ENCODE measurements around the gene P2RY4. TPM values are rescaled to one million over a fixed set of nuclear protein-coding genes. Genes with fewer than 3 reads are reported as not detected.

P2RY4 gene
- total and polyA plus RNA-seq, 2 of the 8 experiments (the other 6 are each of a cell fraction or from before 2014, with no cell fraction given), result 0.38 TPM; not detected in 1

DNA sequence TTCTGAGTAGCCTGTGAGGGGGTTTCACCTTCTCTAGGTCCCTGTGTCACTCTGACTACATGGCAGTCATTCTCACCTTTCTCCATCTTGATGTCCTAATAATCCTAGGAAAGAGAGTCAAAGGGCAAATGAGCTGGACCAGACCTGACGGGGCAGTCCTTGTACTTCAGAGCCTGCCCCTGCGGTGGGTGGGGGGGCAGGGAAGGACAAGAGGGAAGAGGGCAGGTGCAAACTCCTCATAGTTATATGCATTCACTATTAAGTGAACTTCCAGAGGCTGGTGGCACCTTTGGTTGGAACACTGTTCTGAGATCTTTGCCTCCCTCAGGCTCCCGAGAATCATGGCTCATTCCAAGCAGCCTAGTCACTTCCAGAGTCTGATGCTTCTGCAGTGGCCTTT lies 25.6 kb downstream of the P2RY4 start, which contains the start of gene AWAT1:
TSS of gene AWAT1 (plus strand) at position 301 of the 400 bp plus-strand sequence. CDS start at position 342, 41 bp downstream.
- Histone ChIP-seq H3K18ac (ENCODE audit: extremely low read depth, low read length) (no peak within 1 kb of the TSS), H3K9me3 (ENCODE audit: insufficient read depth in 2 of 2, low read depth in 1 of 2, low read length in 1 of 2) (no peaks in the 10 kb centered on the region), H3K4ac (replicated peaks; ENCODE audit: insufficient read length, low read depth, low read length) (no peak within 1 kb of the TSS), H3K9ac (replicated peaks in 1 of 4; ENCODE audit: extremely low read depth in 1 of 4, low read depth in 3 of 4, low read length in 3 of 4) (no peak within 1 kb of the TSS), H4K20me1 (replicated peaks in 1 of 2; ENCODE audit: control insufficient read depth in 1 of 2, insufficient read depth in 2 of 2, low read length in 2 of 2) (no peaks in the 10 kb centered on the region), H2BK5ac (ENCODE audit: low read depth, low read length) (no peak within 1 kb of the TSS), H3K79me2 (ENCODE audit: control insufficient read depth in 1 of 2, insufficient read depth in 2 of 2, low read length in 2 of 2) (no peaks in the 10 kb centered on the region), H2BK12ac (ENCODE audit: low read depth, low read length) (no peak within 1 kb of the TSS), H4K8ac (ENCODE audit: extremely low read depth, insufficient read depth, low read length) (no peak within 1 kb of the TSS), H3K4me3 (ENCODE audit: extremely low read depth in 1 of 4, insufficient read depth in 2 of 4, low read depth in 3 of 4, low read length in 4 of 4) (no peak within 1 kb of the TSS), H3K23ac (ENCODE audit: insufficient read length) (no peak within 1 kb of the TSS), H3K23me2 (ENCODE audit: low read depth, low read length) (no peaks in the 10 kb centered on the region), H3K4me2 (ENCODE audit: insufficient read depth in 1 of 2, low read depth in 2 of 2, low read length in 2 of 2) (no peak within 1 kb of the TSS), H3K27ac (ENCODE audit: low read depth, low read length) (no peak within 1 kb of the TSS), H2BK20ac (ENCODE audit: low read length) (no peak within 1 kb of the TSS), H3K27me3 (replicated peaks in 1 of 4; ENCODE audit: control insufficient read depth in 3 of 4, extremely low read depth in 1 of 4, insufficient read depth in 3 of 4, low read length in 3 of 4) (no peaks in the 10 kb centered on the region), H3K14ac (ENCODE audit: insufficient read length) (no peak within 1 kb of the TSS), H4K91ac (replicated peaks; ENCODE audit: insufficient read length, low read length) (no peak within 1 kb of the TSS), H2AFZ (ENCODE audit: low read length) (no peak within 1 kb of the TSS), H2BK15ac (ENCODE audit: low read length) (no peak within 1 kb of the TSS), H3K79me1 (ENCODE audit: low read depth, low read length) (no peaks in the 10 kb centered on the region), H2AK5ac (ENCODE audit: low read depth, low read length) (no peak within 1 kb of the TSS), H3K36me3 (ENCODE audit: control insufficient read depth in 2 of 4, insufficient read depth in 4 of 4, low read length in 3 of 4) (no peaks in the 10 kb centered on the region), H2BK120ac (replicated peaks; ENCODE audit: low read depth, low read length) (no peak within 1 kb of the TSS), H4K5ac (ENCODE audit: insufficient read length, low read depth, low read length) (no peak within 1 kb of the TSS), H3K4me1 (replicated peaks in 1 of 4; ENCODE audit: control insufficient read depth in 3 of 4, insufficient read depth in 4 of 4, low read length in 3 of 4) (no peaks in the 10 kb centered on the region), H3K56ac (replicated peaks; ENCODE audit: insufficient read length, low read depth, low read length) (no peak within 1 kb of the TSS)
- no peak for FAIRE-seq
- WGBS, 2 experiments (ENCODE audit: extremely low coverage in 1 of 2, insufficient coverage in 1 of 2, insufficient read length in 1 of 2, insufficient replicate concordance in 2 of 2, low coverage in 1 of 2, low lambda C conversion rate in 2 of 2, missing lambda C conversion rate in 1 of 2), result no CpG with 5 or more reads among the region's 3 CpGs
- DNase-seq (ENCODE audit: low read depth in 1 of 2, low spot score in 2 of 2), result no peak
- ChIA-PET POLR2A (ENCODE audit: partially characterized antibody) (no interaction called here), CTCF (ENCODE audit: partially characterized antibody) (no interaction called here)
- TF ChIP-seq POLR2A (IDR thresholded peaks at IDR 0.05; ENCODE audit: control extremely low read depth in 1 of 2, low read depth in 2 of 2, low read length in 2 of 2) (no peak), EP300 (IDR thresholded peaks at IDR 0.05; ENCODE audit: borderline replicate concordance in 1 of 2, low read depth in 2 of 2, low read length in 2 of 2) (no peak), MAFK (IDR thresholded peaks at IDR 0.05; ENCODE audit: low read depth, low read length) (no peak)
